ENCODE results near the gene NOXO1. TPM values are rescaled to one million over a fixed set of nuclear protein-coding genes. Genes with fewer than 3 reads are reported as not detected.

Gene NOXO1
- polyA plus RNA-seq, 3 donors: 0.09 TPM; not detected in 2

DNA sequence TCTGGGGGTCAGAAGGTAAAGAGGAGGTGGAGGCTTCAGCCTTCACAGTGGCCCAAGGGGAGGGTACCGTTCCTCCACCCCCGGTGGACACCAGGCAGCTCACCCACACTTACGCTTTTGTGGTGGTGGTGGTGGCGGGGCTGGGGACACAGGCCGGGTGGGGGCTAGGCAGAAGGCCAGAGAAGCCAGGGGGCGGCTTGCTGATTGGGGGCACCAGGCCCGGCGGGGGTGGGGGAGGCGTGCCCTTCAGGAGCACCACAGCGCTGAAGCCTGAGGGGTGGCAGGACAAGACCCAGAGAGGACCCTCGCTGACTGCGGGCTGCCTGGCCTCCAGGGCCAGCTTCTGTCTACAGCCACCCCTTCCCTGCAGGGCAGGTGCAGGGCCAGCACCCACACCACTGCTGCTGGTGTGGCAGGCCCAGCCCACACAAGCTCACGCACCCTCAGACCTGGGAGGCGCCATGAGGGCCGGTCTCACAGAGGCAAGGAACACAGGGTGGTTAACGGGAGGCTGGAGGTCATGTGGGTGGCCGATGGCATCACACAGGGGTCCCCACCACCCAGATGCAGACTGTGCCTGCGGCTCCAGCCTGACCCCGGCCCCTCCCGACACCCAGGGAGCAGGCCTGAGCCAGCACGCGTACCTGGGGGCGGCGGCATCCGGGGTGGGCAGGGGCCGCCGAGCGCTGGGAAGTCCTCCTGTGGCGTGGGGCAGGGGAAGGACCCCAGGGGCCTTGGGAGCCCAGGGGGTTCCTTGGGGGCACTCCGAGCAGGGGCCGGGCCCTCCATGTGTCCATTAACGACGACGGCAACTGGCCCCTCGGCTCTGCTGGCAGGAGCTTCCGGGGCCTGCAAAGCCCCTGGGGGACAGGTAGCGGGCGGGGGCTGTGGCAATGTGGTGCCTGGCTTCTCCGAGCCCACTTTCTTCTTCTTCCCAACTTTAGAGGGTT, 17.9 kb upstream of the NOXO1 start:
- no peaks in the 10 kb centered on the region for H3K9me3 Mint-ChIP-seq
- Histone ChIP-seq H3K36me3 (replicated peaks in 1 of 2; ENCODE audit: control insufficient read depth in 1 of 2, insufficient read depth in 2 of 2, low read length in 2 of 2) (peaks cover 52 to 69% of the 10 kb centered on the region in 2 donors), H3K27me3 (ENCODE audit: control insufficient read depth in 2 of 2, insufficient read depth in 2 of 2, low read length in 2 of 2) (no peaks in the 10 kb centered on the region), H3K79me2 (ENCODE audit: insufficient read depth, low read length) (peaks cover 7% of the 10 kb centered on the region), H4K20me1 (ENCODE audit: insufficient read depth, low read length) (peaks cover 21% of the 10 kb centered on the region), H2AFZ (ENCODE audit: insufficient read depth, low read depth, low read length, poor library complexity, severe bottlenecking) (no peak overlapping the region), H3K9me3 (replicated peaks in 1 of 2; ENCODE audit: control insufficient read depth in 1 of 2, insufficient read depth in 1 of 2, low read length in 2 of 2) (no peaks in the 10 kb centered on the region), H3K4me2 (replicated peaks; ENCODE audit: extremely low read depth, low read length, poor library complexity, severe bottlenecking) (no peak overlapping the region), H3K4me3 (replicated peaks in 1 of 3; ENCODE audit: low read depth in 2 of 3, low read length in 3 of 3) (no peak overlapping the region), H3K4me1 (ENCODE audit: control insufficient read depth in 1 of 2, insufficient read depth in 2 of 2, low read length in 2 of 2) (peaks cover 3 to 4% of the 10 kb centered on the region in 2 donors), H3K27ac (ENCODE audit: low read depth in 1 of 2, low read length in 2 of 2) (no peak overlapping the region), H3K9ac (ENCODE audit: insufficient read depth, low read length, poor library complexity, severe bottlenecking) (no peak overlapping the region)
- no peak for DNase-seq
- no peak overlapping the region for H3K27ac Mint-ChIP-seq
- 96% methylated on average over 32 of the region's 39 CpGs for WGBS (ENCODE audit: insufficient coverage)
- peaks cover 2% of the 10 kb centered on the region for H3K4me1 Mint-ChIP-seq
- peaks cover 47 to 59% of the 10 kb centered on the region in 2 donors for H3K36me3 Mint-ChIP-seq
- H3K27me3 Mint-ChIP-seq (ENCODE audit: low read depth in 3 of 3): no peaks in the 10 kb centered on the region
- TF ChIP-seq, protein P1, sequence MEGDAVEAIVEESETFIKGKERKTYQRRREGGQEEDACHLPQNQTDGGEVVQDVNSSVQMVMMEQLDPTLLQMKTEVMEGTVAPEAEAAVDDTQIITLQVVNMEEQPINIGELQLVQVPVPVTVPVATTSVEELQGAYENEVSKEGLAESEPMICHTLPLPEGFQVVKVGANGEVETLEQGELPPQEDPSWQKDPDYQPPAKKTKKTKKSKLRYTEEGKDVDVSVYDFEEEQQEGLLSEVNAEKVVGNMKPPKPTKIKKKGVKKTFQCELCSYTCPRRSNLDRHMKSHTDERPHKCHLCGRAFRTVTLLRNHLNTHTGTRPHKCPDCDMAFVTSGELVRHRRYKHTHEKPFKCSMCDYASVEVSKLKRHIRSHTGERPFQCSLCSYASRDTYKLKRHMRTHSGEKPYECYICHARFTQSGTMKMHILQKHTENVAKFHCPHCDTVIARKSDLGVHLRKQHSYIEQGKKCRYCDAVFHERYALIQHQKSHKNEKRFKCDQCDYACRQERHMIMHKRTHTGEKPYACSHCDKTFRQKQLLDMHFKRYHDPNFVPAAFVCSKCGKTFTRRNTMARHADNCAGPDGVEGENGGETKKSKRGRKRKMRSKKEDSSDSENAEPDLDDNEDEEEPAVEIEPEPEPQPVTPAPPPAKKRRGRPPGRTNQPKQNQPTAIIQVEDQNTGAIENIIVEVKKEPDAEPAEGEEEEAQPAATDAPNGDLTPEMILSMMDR (IDR thresholded peaks at IDR 0.05): no peak
- no peak overlapping the region for H3K4me3 Mint-ChIP-seq
- intact Hi-C loops (cut with micrococcal nuclease): no loop called here

DNA sequence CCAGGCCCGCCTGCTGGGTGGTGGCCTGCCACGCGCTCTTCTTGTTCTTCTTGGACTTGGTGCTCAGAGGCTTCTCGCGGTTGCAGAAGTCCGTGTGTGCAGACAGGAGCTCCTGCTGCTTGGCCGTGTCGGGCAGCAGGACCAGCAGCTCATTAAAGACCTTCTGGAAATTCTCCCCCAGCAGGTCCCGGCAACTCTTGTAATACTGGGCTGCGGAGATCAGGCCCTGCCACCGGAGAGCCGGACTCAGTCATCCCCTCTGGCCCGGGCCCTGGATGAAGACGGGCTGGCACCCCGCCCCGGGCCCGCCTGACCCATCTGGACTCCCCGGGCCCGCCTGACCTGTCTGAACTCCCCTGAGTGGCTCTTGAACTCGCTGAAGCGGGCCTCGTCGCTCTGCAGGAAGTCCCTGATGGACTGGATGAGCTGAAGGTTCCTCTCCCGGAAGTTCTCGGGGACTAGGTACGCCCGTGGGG, 17.1 kb upstream of the NOXO1 start:
- Mint-ChIP-seq H3K27ac (no peak overlapping the region), H3K4me3 (no peak overlapping the region), H3K36me3 (peaks cover 47 to 59% of the 10 kb centered on the region in 2 donors), H3K4me1 (peaks cover 1% of the 10 kb centered on the region), H3K27me3 (ENCODE audit: low read depth in 3 of 3) (peaks cover 0 to 4% (median 0%) of the 10 kb centered on the region in 3 donors), H3K9me3 (peaks cover 0 to 1% (median 0%) of the 10 kb centered on the region in 7 donors)
- Histone ChIP-seq H2AFZ (ENCODE audit: insufficient read depth, low read depth, low read length, poor library complexity, severe bottlenecking) (no peak overlapping the region), H3K9me3 (replicated peaks in 1 of 2; ENCODE audit: control insufficient read depth in 1 of 2, insufficient read depth in 1 of 2, low read length in 2 of 2) (no peaks in the 10 kb centered on the region), H3K27me3 (ENCODE audit: control insufficient read depth in 2 of 2, insufficient read depth in 2 of 2, low read length in 2 of 2) (no peaks in the 10 kb centered on the region), H3K27ac (ENCODE audit: low read depth in 1 of 2, low read length in 2 of 2) (no peak overlapping the region), H3K4me3 (replicated peaks in 1 of 3; ENCODE audit: low read depth in 2 of 3, low read length in 3 of 3) (no peak overlapping the region), H4K20me1 (ENCODE audit: insufficient read depth, low read length) (peaks cover 14% of the 10 kb centered on the region), H3K4me2 (replicated peaks; ENCODE audit: extremely low read depth, low read length, poor library complexity, severe bottlenecking) (no peak overlapping the region), H3K79me2 (ENCODE audit: insufficient read depth, low read length) (peaks cover 2% of the 10 kb centered on the region), H3K36me3 (replicated peaks in 1 of 2; ENCODE audit: control insufficient read depth in 1 of 2, insufficient read depth in 2 of 2, low read length in 2 of 2) (peaks cover 52 to 67% of the 10 kb centered on the region in 2 donors), H3K9ac (ENCODE audit: insufficient read depth, low read length, poor library complexity, severe bottlenecking) (no peak overlapping the region), H3K4me1 (ENCODE audit: control insufficient read depth in 1 of 2, insufficient read depth in 2 of 2, low read length in 2 of 2) (no peaks in the 10 kb centered on the region)
- whole genome bisulfite sequencing (ENCODE audit: insufficient coverage): 96% methylated on average over 24 of the region's 27 CpGs
- intact Hi-C loops (cut with micrococcal nuclease): no loop called here
- no peak for DNase-seq
- TF ChIP-seq, protein P1 (IDR thresholded peaks at IDR 0.05): no peak
